ELF-1 (cell line): Measurements from ENCODE around the gene RAB25.

ENCODE experiments used
- DNase-seq: peaks from one replicate; pipeline ENCODE4 v3.0.0-alpha.2; 2016; ENCODE audit warnings: low read depth, low spot score

RAB25 gene

GRCh38 chr1:156078728-156079127 is 17.8 kb downstream of the RAB25 start:
- DNase-seq, result no peak

- no peak for DNase-seq
These were observed 18.8 kb downstream of the RAB25 start for GRCh38 chr1:156079762-156080161.

GRCh38 chr1:156080241-156080862 is 19.4 kb downstream of the RAB25 start:
- DNase-seq, result no peak

- peak; percentile 44 for DNase-seq
These were observed 19.9 kb downstream of the RAB25 start for GRCh38 chr1:156080863-156081179.

- DNase-seq, result peak; percentile 53
These were observed 20.4 kb downstream of the RAB25 start for GRCh38 chr1:156081180-156081916.

- no peak for DNase-seq
These were observed 21.0 kb downstream of the RAB25 start for GRCh38 chr1:156081917-156082308.

- DNase-seq, result peak; percentile 97
These were observed 21.5 kb downstream of the RAB25 start, which contains the start of gene MEX3A for GRCh38 chr1:156082309-156083091. MEX3A (minus strand) TSS chr1:156082465; CDS start chr1:156081998, 467 bp downstream.

GRCh38 chr1:156083800-156084790 is 23.1 kb downstream of the RAB25 start:
- DNase-seq, result peak; percentile 47

GRCh38 chr1:156086256-156086662 is 25.3 kb downstream of the RAB25 start:
- DNase-seq, result peak; percentile 89

- no peak for DNase-seq
These were observed 28.7 kb downstream of the RAB25 start for GRCh38 chr1:156089704-156090103.

GRCh38 chr1:156090138-156090839 is 29.3 kb downstream of the RAB25 start:
- no peak for DNase-seq

GRCh38 chr1:156090840-156091188 is 29.9 kb downstream of the RAB25 start:
- peak; percentile 92 for DNase-seq

- DNase-seq, result no peak
These were observed 30.6 kb downstream of the RAB25 start for GRCh38 chr1:156091610-156092009.

- DNase-seq, result no peak
These were observed 35.0 kb downstream of the RAB25 start for GRCh38 chr1:156095906-156096508.

GRCh38 chr1:156096640-156097391 is 35.9 kb downstream of the RAB25 start:
- peak; percentile 92 for DNase-seq

- no peak for DNase-seq
These were observed 36.7 kb downstream of the RAB25 start for GRCh38 chr1:156097499-156098178.

- DNase-seq, result no peak
These were observed 37.8 kb downstream of the RAB25 start for GRCh38 chr1:156098784-156099183.

GRCh38 chr1:156099282-156099681 is 38.3 kb downstream of the RAB25 start:
- DNase-seq, result no peak
